Measurements from ENCODE around the gene RPS6KA5.

DNA sequence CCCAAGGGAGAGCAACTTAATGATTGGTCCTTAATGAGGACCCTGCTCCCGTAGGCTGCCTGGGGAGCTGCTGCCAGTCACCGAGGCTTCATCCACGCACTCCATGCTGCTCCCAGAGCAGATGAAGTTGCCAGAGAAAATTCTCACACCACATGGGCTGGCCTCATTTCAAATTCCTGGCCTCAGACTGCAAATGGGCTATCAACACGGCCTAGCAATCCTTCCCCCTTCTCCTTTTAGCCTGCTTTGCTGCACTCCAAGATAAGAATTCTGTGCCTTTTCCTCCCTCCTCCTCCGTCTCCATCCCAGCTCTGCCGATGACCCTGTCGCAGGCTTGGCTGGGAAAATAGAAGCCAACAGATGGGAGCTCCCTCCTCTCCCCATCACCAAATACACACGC is 42.7 kb upstream of the RPS6KA5 start:
- TF ChIP-seq, protein P1, sequence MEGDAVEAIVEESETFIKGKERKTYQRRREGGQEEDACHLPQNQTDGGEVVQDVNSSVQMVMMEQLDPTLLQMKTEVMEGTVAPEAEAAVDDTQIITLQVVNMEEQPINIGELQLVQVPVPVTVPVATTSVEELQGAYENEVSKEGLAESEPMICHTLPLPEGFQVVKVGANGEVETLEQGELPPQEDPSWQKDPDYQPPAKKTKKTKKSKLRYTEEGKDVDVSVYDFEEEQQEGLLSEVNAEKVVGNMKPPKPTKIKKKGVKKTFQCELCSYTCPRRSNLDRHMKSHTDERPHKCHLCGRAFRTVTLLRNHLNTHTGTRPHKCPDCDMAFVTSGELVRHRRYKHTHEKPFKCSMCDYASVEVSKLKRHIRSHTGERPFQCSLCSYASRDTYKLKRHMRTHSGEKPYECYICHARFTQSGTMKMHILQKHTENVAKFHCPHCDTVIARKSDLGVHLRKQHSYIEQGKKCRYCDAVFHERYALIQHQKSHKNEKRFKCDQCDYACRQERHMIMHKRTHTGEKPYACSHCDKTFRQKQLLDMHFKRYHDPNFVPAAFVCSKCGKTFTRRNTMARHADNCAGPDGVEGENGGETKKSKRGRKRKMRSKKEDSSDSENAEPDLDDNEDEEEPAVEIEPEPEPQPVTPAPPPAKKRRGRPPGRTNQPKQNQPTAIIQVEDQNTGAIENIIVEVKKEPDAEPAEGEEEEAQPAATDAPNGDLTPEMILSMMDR (IDR thresholded peaks at IDR 0.05; ENCODE audit: low read length): no peak
- no peak for TF ChIP-seq EZH2 (optimal IDR thresholded peaks at IDR 0.05; ENCODE audit: low read depth, low read length)
- no peak for TF ChIP-seq EZH2phosphoT487 (IDR thresholded peaks at IDR 0.05; ENCODE audit: low read length)
